GM19372 (cell line): ENCODE data around the gene APLF.
"Not testable (repeated sequence)": the region's sequence is repeated elsewhere in the genome, so short reads cannot be mapped to it uniquely, and the experiment has no call there.

ENCODE experiments used
- ATAC-seq: cut with Tn5 transposase; IDR thresholded peaks from one replicate; pipeline ENCODE4 v1.9.1; 2021; ENCODE audit warnings: mild to moderate bottlenecking, low read depth, moderate library complexity; ENCODE audit not compliant: unreplicated experiment

The APLF gene

DNA sequence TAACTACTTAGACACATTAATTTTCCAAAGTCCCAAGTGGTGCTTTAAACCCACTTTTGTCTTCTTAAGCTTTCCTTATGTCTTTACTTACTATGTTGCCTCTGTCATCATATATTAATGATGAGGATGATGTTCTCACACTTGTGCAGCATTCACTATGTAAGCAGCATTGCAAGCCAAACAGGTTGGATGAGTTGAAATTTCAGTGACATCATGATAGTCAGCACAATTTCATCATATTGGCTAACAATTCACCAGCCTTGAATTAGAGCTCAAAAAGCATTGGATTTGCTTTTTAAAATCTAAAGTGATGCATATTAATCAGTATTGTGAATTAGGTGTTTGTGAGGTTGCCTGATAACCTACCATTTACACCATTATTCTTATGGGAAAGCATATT lies 7.7 kb downstream of the APLF start:
- ATAC-seq = no peak

DNA sequence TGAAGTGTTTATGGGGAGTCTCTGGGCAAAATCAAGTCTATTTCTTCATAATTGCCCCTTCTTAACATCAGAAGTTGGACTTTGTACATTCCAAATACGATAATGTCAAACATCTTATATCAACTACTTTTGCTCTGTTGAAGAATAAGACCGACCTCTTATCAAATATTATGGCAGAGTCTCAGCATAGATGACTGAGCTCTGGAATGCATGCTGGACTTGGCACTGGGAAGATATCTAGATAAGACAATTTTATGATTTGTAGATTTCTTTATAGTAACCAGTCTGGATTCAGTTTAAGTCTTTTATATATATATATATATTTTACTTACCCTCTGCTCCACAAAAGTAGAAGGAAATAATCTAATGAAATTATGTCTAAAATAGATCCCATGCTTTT lies 8.2 kb downstream of the APLF start:
- no peak for ATAC-seq

DNA sequence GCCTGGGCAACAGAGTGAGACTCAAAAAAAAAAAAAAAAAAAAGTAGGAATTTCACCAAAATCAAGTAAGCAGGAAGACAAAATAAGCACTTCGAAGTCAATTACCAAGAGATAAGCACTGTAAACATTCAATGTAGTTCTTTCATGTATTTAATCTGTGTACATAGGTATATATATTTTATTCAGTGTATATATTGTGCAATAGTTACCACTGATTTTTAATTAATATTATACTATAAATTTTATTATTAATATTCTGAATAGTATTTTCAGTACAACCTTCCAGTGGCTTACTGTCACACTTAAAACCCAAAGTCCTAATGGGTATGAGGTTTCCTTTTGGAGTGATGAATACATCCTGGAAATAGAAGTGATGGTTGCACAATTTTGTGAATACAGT lies 9.1 kb downstream of the APLF start:
- ATAC-seq = no peak

DNA sequence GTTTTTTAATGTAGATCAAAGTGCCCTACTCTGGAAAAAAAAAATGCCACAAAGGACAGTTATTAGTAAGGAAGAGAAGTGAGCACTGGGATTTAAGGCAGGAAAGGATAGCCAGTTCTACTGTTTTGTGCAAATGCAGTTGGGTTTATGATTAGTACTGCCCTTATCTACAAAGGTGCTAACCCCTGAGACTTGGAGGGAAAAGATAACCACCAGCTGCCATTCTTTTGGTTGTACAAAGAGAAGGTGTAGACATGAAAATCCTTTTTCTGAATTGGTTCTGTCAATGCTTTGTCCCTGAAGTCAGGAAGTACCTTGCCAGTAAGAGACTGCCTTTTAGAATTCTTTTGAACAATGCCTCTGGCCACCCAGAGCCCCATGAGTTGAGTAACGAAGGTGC lies 11.3 kb downstream of the APLF start:
- ATAC-seq = no peak

DNA sequence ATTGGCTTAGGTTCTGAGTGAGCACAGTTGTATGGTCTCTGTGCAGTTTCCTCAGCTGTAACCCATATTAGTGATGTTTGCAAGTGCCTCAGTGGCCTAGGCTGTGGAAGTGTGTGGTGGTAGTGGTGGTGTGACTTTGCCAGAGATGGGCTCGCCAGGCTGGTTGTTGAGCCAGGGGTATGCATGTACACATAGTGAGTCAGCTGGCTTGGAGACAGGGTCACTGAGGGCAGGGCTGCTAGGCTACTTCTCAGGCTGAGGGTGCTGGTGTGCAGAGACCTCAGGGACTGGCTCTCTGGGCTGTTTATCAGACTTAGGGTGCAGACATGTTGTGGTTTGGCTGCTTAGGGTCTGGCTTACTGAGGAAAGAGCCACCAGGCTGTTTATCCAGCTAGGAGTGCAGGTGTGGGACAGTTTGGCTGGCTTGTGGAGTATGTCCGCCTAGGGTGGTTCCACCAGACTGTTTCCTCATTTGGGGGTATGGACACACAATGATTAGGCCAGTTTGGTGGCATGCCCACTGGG lies 15.0 kb downstream of the APLF start:
- no peak for ATAC-seq

DNA sequence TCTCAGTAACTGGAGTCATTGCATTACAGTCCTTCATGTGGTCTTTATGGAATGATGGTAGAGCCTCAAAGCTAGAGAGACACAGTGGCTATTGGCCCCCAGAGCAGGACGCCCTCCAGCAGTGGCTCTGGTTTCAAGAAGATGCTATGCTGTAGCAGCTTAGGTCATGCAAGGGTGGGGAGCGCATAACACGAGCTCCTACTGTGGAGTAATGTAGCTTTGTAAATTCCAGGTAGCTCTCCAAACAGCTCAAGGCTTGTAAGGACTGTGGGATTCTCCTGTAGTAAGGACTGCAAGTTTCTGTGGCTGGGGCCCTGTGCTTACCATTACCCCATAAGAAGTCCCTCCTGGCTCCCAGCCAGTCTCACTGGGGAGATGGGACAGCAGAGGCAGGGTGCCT lies 15.6 kb downstream of the APLF start:
- ATAC-seq = no peak

DNA sequence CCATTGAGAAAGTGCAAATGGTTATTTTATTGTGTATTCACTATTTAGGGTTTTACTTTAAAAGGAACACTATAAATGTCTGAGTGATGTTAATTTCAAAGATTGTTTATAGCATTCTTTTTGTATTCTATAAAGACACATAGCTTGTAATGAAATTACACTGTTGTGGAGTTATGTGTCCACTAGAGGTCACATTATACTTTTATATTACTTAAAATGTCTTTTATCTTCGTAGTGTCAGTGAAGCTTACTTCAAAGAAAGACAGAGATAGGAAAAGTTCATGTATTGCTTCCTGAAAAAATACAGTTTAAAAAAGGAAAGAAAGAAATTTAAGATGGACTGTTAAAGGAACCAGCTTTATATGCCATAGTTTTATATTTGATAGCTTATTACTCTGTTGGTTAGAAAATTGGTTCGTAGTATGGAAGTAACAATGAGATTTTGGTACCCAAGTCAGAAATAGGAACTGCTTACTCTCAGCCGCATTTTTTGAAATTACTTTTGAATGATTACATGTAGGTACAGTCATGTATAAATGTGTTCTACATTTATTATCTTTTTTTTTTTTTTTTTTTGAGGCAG lies 20.5 kb downstream of the APLF start:
- ATAC-seq = no peak

DNA sequence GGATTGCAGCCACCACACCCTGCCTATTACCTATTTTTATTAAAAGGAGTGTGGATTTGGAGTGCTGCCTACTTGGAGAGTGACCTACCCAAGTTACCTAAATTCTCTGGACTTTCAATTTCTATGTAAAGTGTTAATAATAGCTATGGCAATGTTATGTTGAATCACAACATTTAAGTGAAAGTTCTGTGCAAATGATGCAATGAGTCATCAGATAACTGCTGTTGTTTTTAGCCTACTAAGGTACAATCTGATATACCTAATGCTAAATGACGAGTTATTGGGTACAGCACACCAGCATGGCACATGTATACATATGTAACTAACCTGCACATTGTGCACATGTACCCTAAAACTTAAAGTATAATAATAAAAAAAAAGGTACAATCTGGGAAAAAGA lies 21.2 kb downstream of the APLF start:
- not testable (repeated sequence) for ATAC-seq

DNA sequence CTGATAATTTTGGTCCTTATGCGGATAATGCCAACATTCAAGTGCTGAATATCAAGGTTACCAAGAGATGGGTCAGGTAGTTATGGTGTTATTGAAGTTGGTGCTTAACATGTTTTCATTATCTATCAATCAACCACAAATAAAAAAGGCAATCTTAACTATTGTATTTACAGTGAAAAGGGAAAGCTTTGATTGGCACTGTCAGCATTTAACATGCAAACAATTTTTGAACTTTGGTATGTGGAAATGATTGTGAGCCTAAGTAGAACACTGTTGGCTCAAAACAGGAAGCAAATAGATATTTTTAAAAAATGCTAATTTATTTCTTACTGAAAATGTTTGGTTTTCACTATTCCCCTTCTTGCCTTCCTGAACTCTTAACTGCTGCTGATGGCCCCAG lies 21.9 kb downstream of the APLF start:
- ATAC-seq = no peak

DNA sequence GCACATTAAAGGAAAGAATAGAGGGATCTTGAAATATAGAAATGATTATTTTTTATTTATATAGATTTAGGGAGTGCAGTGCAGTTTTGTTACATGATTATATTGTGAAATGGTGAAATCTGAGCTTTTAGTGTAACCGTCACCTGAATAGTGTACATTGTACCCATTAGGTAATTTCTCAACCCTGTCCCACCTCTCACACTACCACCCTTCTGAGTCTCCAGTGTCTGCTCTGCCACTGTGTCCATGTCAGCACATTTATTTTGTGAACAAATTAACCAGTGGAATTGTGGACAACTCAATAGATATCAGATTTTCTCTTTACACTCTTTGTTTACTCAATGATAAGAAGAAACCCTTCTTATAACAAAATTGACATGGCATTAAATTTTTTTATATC lies 24.2 kb downstream of the APLF start:
- ATAC-seq = no peak

DNA sequence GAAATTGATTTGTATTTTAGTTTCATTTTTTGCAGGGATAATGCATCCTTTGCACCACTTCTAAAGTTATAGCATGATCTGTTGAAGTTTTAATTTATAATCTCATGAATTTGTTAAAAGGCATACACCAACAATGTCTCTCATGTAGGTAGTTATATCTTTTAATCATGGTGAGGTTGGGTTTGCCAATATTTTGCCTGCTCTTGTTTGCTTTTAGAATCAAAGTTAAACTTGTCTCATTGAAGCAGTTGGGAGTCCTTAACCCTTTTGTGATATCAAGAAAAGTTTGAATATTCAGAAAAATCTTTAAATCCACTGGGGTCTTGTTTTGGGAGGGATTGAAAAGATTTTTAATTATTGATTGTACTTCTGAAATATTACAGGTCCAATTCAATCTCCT lies 31.7 kb downstream of the APLF start:
- ATAC-seq = no peak

DNA sequence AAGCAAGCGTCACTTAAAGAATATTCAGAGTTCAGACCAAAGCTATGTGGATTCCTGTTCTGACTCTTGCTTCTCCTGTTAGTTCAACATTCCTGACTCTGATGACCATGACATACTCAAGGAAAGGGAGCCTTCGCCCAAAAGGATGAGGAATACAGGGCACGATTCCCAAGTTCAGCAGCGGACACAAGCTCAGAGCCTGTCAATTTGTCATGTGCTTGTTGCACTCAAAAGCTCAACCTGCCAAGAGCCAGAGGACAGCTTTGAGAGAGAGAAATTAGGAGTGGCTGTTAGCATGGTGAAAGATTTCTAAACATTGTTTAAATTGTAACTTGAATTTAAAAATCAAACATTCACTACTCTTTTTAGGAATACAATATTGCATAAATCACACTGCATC lies 33.3 kb downstream of the APLF start:
- no peak for ATAC-seq

DNA sequence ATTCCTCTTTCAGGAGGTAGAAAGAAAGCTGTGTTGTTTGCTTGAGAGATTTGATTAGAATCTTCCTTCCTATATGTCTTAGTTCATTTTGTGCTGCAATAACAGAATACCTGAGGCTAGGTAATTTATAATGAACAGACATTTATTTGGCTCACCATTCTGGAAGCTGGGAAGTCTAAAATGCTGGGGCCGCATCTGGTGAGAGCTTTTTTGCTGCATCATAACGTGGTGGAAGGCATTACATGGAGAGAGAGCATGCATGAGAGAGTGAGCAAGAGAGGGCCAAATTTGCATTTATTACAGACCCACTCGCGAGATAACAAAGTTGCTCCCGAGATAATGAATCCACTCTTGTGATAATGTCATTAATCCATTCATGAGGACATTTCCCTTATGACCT lies 34.4 kb downstream of the APLF start:
- ATAC-seq = no peak

DNA sequence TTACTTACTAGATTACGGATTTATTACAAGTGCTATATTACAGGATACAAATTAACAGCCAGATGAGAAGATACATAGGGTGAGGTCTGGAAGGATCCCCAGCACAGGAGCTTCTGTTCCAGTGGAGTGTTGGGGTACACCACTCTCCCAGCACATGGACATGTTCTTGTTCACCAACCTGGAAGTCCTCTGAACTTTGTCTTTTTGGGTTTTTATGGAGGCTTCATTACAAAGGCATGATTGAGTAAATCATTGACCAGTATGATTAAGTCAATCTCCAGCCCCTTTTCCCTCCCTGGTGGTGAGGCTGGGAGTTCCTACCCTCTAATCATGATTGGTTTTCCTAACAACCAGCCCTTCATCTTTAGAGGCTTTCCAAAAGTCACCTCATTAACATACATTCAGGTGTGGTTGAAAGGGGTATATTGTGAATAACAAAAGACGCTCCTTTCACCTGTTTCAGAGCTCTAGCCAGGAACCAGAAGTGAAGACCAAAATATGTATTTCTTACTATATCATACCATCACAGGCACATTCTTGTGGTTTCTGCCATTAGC lies 38.3 kb downstream of the APLF start:
- no peak for ATAC-seq

DNA sequence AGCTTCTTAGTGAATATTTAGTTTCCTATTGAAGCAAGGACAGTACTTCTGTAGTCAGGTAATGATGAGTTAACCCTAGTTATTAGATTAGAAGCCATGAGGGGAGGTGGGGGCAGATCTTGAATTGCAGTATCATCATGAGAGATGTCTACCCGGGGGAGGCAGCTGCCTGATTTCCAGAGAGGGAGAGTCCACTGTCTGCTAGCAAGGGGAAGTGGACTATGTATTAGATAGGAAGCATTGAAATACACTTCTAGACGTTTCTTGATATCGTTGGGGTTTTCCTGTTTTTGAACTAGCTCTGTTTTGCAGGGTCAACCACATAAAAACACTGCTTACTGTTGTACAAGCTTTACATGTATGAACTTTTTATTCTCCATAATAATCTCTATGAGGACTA lies 38.8 kb downstream of the APLF start:
- no peak for ATAC-seq

DNA sequence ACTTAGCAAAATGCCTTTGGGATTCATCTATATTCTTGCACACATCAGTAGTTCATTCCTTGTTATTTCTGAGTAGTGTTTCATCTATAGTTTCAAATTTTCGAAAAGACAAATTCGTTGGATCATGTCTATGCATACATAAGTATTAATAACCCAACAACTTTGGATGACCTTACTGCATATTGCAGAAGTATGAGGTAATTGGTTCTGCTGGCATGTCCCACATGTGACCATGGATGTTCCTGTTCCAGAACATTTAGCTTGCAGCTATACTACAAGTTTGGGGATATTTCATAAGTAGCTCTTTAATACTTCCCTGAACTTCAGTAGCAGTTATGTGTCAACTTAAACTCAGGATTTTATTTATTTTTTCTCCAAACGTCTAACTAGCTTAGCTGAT lies 44.9 kb downstream of the APLF start:
- no peak for ATAC-seq

DNA sequence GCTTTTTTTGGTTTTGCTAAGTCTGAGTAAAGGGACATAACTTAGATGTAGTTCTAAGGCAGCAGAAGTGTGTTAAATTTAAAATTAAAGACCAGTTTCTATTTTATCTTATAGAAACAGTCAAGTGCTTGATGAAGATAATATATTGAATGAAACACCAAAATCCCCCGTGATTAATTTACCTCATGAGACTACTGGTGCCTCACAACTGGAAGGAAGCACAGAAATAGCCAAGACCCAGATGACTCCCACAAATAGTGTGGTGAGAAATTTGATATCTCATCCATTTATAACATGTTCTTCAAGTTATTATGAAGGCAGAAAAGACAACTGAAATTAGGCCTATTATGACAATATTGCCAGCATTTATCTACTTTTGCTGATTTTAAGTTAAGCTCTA lies 45.6 kb downstream of the APLF start:
- no peak for ATAC-seq

DNA sequence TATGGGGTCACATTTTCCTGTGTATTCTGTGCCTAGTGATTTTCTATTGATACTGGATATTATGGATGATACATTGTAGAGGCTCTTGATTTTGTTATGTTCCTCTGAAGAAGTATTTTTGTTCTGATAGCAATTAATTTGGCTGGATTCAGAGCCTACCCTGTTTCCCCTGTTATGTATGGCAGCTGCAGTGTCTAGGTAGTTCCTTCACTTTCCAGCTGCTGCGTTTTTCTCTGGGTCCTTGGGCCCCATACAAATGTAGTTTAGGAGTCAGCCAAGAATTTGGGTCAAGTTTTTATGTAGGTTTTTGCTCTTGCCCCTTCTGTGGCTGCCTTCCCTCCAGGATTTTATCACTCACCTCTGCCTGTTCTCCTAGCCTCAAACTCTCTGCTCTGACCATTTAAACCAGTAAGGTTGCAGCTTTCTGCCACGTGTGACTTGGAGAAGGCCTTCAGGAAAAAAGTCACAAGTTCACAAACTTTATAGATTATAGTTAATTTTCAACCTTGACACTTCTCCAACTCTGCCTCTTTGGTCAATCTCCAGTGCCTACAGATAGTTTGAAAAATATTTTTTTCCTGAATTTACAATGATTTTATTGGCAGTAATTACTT lies 47.0 kb downstream of the APLF start:
- no peak for ATAC-seq

DNA sequence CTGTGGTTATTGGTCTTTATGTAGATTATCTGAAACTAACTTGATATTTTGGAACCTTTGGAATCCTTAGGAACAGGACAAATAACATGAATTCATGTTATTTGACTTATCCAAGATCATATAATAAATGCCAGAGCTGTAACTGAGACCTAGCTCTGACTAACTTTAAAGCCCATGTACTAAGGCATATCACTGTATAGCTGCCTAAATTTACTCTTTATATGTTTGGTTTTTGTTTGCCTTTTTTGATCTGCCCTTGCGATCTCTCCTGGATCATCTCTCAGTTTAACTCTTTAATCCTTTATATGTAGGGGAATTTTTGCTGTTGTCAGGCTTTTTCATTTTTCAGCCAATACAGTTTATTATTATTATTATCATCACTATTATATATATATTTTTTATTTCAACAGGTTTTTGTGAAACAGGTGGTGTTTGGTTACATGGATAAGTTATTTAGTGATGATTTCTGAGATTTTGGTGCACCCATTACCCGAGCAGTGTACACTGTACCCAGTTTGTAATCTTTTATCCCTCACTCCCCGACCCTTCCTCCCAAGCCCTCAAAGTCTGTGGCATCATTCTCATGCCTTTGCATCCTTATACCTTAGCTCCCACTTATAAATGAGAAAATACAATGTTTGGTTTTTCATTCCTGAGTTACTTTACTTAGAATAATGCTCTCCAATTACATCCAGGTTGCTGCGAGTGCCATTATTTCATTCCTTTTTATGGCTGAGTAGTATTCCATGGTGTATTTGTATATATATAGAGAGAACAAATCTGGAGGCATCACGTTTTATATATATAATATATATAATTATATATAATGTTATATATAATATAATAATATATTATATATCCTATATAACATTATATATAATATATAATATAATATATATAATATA lies 48.9 kb downstream of the APLF start:
- no peak for ATAC-seq

DNA sequence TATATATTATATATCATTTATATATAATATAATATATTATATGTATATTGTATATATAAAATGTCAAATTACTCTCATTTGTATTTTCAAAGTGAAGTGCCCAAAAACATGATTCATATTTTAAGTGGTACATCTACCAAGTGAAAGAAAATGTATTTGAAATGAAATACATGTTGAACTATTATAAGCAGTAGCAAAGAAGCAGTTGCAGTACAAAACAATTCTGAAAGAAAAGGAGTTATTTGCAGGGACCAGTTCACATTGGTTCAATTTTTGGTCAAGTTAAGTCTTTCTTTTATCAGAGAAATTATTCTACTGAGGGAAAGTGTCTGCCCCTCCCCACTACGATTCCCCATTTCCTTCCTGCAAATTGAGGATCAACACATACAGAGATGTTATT lies 51.9 kb downstream of the APLF start:
- no peak for ATAC-seq

DNA sequence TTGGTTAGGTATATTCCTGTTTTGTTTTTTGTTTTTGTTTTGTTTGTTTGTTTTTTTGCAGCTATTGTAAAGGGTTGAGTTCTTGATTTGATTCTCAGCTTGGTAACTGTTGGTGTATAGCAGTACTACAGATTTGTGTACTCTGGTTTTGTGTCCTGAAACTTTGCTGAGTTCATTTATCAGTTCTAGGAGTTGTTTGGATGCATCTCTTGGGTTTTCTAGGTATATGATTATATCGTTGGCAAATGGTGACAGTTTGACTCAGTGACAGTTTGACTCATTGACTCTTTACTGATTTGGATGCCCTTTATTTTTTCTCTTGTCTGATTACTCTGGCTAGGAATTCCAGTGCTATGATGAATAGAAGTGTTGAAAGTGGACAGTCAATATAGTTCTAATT lies 53.7 kb downstream of the APLF start:
- no peak for ATAC-seq
